ENCODE data around the gene SNAPIN. TPM values are rescaled to one million over a fixed set of nuclear protein-coding genes. Genes with fewer than 3 reads are reported as not detected.
"Not testable (repeated sequence)": the region's sequence is repeated elsewhere in the genome, so short reads cannot be mapped to it uniquely, and the experiment has no call there.

SNAPIN gene
- total RNA-seq, 2 donors from 2014 or later = 23.5 to 25.5 TPM

GRCh38 chr1:153636312-153636711 lies 22.2 kb upstream of the SNAPIN start:
- H3K9me3 Mint-ChIP-seq = peaks cover 4% of the 10 kb centered on the region
- Histone ChIP-seq H3K9me3 (ENCODE audit: control insufficient read depth, low read length) (peaks cover 7% of the 10 kb centered on the region), H3K9ac (ENCODE audit: extremely low read depth, low read length, poor library complexity, severe bottlenecking) (no peak overlapping the region), H3K27ac (ENCODE audit: low read depth, low read length) (no peak overlapping the region), H3K36me3 (ENCODE audit: control insufficient read depth, insufficient read depth, low read length) (peaks cover 60% of the 10 kb centered on the region), H3K27me3 (ENCODE audit: control insufficient read depth, insufficient read depth, low read length, poor library complexity, severe bottlenecking) (no peaks in the 10 kb centered on the region), H3K4me3 (ENCODE audit: low read length) (peak overlapping the region; percentile 98), H3K4me1 (ENCODE audit: control insufficient read depth, insufficient read depth, low read length) (no peaks in the 10 kb centered on the region)
- peak overlapping the region; percentile 98 for H3K4me3 Mint-ChIP-seq
- peaks cover 16% of the 10 kb centered on the region for H3K4me1 Mint-ChIP-seq
- WGBS, 2 experiments (ENCODE audit: insufficient coverage in 1 of 2, insufficient read length in 1 of 2) = 97 to 100% methylated on average over 8 to 9 of the region's 9 CpGs
- no peak for TF ChIP-seq CTCF (conservative IDR thresholded peaks at IDR 0.05)
- H3K27ac Mint-ChIP-seq = no peak overlapping the region
- no peaks in the 10 kb centered on the region for H3K27me3 Mint-ChIP-seq (ENCODE audit: insufficient read depth)
- H3K36me3 Mint-ChIP-seq (ENCODE audit: low read depth) = peaks cover 60% of the 10 kb centered on the region
- DNase-seq = no peak

GRCh38 chr1:153638261-153638660 lies 20.2 kb upstream of the SNAPIN start:
- Histone ChIP-seq H3K9me3 (ENCODE audit: control insufficient read depth, low read length) (peaks cover 7% of the 10 kb centered on the region), H3K9ac (ENCODE audit: extremely low read depth, low read length, poor library complexity, severe bottlenecking) (no peak overlapping the region), H3K4me1 (ENCODE audit: control insufficient read depth, insufficient read depth, low read length) (peaks cover 8% of the 10 kb centered on the region), H3K27me3 (ENCODE audit: control insufficient read depth, insufficient read depth, low read length, poor library complexity, severe bottlenecking) (no peaks in the 10 kb centered on the region), H3K27ac (ENCODE audit: low read depth, low read length) (no peak overlapping the region), H3K4me3 (ENCODE audit: low read length) (no peak overlapping the region), H3K36me3 (ENCODE audit: control insufficient read depth, insufficient read depth, low read length) (peaks cover 79% of the 10 kb centered on the region)
- 94 to 96% methylated on average over 6 of the region's 6 CpGs for WGBS, 2 experiments (ENCODE audit: insufficient coverage in 1 of 2, insufficient read length in 1 of 2)
- no peak for DNase-seq
- Mint-ChIP-seq H3K27me3 (ENCODE audit: insufficient read depth) (no peaks in the 10 kb centered on the region), H3K9me3 (peaks cover 2% of the 10 kb centered on the region), H3K27ac (no peak overlapping the region), H3K36me3 (ENCODE audit: low read depth) (peaks cover 77% of the 10 kb centered on the region), H3K4me1 (peaks cover 24% of the 10 kb centered on the region), H3K4me3 (no peak overlapping the region)
- TF ChIP-seq CTCF (conservative IDR thresholded peaks at IDR 0.05) = no peak

- Mint-ChIP-seq H3K4me3 (no peak overlapping the region), H3K9me3 (no peaks in the 10 kb centered on the region), H3K27ac (no peak overlapping the region), H3K36me3 (ENCODE audit: low read depth) (peaks cover 87% of the 10 kb centered on the region), H3K4me1 (peaks cover 19% of the 10 kb centered on the region), H3K27me3 (ENCODE audit: insufficient read depth) (no peaks in the 10 kb centered on the region)
- peaks cover 8% of the 10 kb centered on the region for H3K4me1 ChIP-seq (ENCODE audit: control insufficient read depth, insufficient read depth, low read length)
- no peak overlapping the region for H3K27ac ChIP-seq (ENCODE audit: low read depth, low read length)
- peaks cover 7% of the 10 kb centered on the region for H3K9me3 ChIP-seq (ENCODE audit: control insufficient read depth, low read length)
- DNase-seq = no peak
- 95 to 100% methylated on average over 1 to 3 of the region's 3 CpGs for WGBS, 2 experiments (ENCODE audit: insufficient coverage in 1 of 2, insufficient read length in 1 of 2)
- no peaks in the 10 kb centered on the region for H3K27me3 ChIP-seq (ENCODE audit: control insufficient read depth, insufficient read depth, low read length, poor library complexity, severe bottlenecking)
- no peak for TF ChIP-seq CTCF (conservative IDR thresholded peaks at IDR 0.05)
- no peak overlapping the region for H3K9ac ChIP-seq (ENCODE audit: extremely low read depth, low read length, poor library complexity, severe bottlenecking)
- H3K36me3 ChIP-seq (ENCODE audit: control insufficient read depth, insufficient read depth, low read length) = peaks cover 89% of the 10 kb centered on the region
- H3K4me3 ChIP-seq (ENCODE audit: low read length) = no peak overlapping the region
Observed at GRCh38 chr1:153639280-153639679, 19.2 kb upstream of the SNAPIN start.

- H3K36me3 ChIP-seq (ENCODE audit: control insufficient read depth, insufficient read depth, low read length) = peaks cover 99% of the 10 kb centered on the region
- H3K27ac Mint-ChIP-seq; H3K27me3 Mint-ChIP-seq (ENCODE audit: insufficient read depth); H3K4me1 ChIP-seq (ENCODE audit: control insufficient read depth, insufficient read depth, low read length); H3K4me3 Mint-ChIP-seq; H3K27ac ChIP-seq (ENCODE audit: low read depth, low read length); H3K27me3 ChIP-seq (ENCODE audit: control insufficient read depth, insufficient read depth, low read length, poor library complexity, severe bottlenecking); H3K4me3 ChIP-seq (ENCODE audit: low read length); H3K9ac ChIP-seq (ENCODE audit: extremely low read depth, low read length, poor library complexity, severe bottlenecking); H3K9me3 ChIP-seq (ENCODE audit: control insufficient read depth, low read length); DNase-seq; H3K9me3 Mint-ChIP-seq: not testable (repeated sequence)
- H3K36me3 Mint-ChIP-seq (ENCODE audit: low read depth) = peaks cover 89% of the 10 kb centered on the region
- 92 to 97% methylated on average over 2 to 5 of the region's 5 CpGs for WGBS, 2 experiments (ENCODE audit: insufficient coverage in 1 of 2, insufficient read length in 1 of 2)
- H3K4me1 Mint-ChIP-seq = peaks cover 18% of the 10 kb centered on the region
Observed at GRCh38 chr1:153640213-153640612, 18.3 kb upstream of the SNAPIN start.
